ENCODE measurements around the gene OR52L1.
A peak's percentile ranks its signal among the peaks of the same experiment; 100 is the strongest.

The OR52L1 gene

DNA sequence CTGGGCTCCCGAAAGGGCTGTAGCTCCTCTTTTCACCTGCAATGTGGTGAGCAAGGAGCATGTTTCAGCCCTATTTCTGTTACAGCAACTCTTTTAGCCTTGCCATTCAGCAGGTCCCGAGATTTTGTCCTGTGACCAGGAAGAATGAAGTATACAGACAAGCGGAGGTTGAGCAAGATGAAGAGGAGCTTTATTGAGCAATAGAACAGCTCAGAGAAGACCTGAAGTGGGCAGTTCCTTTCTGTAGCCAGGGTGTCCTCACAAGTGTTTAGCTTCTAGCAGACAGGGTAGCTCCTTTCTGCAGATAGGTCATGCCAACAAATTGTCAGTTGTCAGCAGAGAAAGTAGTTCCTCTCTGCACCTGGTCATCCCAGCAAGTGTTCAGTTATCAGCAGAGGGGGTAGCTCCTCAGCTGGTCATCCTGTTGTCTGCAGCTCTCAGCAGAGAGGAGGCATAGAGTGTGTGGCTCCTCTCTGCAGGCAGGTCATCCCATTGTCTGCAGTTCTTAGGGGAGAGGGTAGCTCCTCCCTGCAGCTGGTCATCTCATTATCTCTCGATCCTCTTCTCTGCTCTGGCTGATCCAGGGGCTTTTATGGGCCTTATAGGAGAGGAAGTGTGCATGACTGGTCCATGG is 25.4 kb upstream of the OR52L1 start:
- H3K4me3 ChIP-seq (ENCODE audit: low read depth, low read length): no peak overlapping the region
- TF ChIP-seq, protein P1, sequence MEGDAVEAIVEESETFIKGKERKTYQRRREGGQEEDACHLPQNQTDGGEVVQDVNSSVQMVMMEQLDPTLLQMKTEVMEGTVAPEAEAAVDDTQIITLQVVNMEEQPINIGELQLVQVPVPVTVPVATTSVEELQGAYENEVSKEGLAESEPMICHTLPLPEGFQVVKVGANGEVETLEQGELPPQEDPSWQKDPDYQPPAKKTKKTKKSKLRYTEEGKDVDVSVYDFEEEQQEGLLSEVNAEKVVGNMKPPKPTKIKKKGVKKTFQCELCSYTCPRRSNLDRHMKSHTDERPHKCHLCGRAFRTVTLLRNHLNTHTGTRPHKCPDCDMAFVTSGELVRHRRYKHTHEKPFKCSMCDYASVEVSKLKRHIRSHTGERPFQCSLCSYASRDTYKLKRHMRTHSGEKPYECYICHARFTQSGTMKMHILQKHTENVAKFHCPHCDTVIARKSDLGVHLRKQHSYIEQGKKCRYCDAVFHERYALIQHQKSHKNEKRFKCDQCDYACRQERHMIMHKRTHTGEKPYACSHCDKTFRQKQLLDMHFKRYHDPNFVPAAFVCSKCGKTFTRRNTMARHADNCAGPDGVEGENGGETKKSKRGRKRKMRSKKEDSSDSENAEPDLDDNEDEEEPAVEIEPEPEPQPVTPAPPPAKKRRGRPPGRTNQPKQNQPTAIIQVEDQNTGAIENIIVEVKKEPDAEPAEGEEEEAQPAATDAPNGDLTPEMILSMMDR (conservative IDR thresholded peaks at IDR 0.05; ENCODE audit: low read depth, low read length): no peak
- DNase-seq (ENCODE audit: low read depth): no peak

DNA sequence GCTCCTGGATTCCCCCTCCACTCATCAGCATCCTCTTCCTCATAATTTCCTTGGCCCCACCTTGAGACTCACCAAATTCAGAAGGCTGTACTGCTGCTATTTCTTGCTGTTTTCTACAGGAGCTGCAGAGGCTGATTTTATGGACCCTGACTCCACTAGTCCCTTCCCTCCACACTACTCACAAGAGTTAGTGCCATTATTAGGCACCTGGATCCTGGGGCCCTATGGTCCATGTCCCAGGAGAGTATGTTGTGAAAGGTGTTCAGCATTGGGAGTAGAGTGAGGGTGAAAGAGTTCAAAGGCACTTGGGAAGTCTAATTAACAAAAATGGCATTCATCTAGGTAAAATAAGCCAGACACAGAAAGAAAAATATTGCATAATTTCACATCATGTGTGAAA is 20.1 kb upstream of the OR52L1 start, which contains the start of gene OR56A4:
TSS of gene OR56A4 (minus strand) at position 101 of the 400 bp plus-strand sequence. CDS start 3,954 bp downstream, outside the sequence.
- H3K4me3 ChIP-seq (ENCODE audit: low read depth, low read length): no peak within 1 kb of the TSS
- TF ChIP-seq, protein P1 (conservative IDR thresholded peaks at IDR 0.05; ENCODE audit: low read depth, low read length): no peak
- DNase-seq (ENCODE audit: low read depth): no peak

DNA sequence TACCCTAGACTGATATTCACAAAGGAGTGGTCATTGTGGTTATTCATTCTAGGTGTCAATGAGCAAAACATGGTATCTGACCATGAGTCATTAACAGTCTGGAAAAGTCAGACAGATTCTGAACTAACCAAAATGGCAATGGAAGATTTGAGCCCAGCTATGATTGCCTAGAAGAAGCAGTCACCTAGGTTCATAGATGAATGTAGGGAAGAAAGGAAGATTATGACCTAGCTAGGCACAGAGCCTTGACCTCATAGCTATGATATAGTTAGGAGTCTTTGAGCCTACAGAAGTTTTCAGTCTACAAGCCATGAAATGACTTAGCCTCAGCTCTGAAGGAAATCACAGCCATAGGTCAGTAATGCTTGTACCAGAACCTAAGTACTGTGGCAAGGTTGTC is 19.6 kb upstream of the OR52L1 start:
- TF ChIP-seq, protein P1 (conservative IDR thresholded peaks at IDR 0.05; ENCODE audit: low read depth, low read length): no peak
- no peak overlapping the region for H3K4me3 ChIP-seq (ENCODE audit: low read depth, low read length)
- no peak for DNase-seq (ENCODE audit: low read depth)

DNA sequence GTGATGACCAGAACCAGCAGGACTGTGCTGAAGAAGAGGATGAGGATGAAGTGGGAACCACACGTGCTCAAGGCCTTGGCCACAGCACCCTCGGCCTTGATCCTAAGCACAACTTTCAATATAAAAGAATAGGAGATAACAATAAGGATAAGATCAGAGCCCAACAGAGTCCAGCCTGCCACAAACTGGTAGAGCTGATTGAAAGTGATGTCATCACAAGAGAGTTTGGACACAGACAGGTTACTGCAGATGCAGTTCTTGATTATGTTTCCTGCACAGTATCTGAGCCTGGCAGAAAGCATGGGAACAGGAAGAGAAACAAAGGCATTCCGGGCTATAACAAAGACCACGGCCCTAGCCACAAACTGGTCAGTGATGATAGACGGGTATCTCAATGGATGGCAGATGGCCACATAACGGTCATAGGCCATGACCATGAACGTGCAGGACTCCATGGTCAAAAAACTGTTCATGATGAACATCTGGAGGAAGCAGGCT is 15.5 kb upstream of the OR52L1 start:
- DNase-seq (ENCODE audit: low read depth): no peak
- no peak overlapping the region for H3K4me3 ChIP-seq (ENCODE audit: low read depth, low read length)
- TF ChIP-seq, protein P1 (conservative IDR thresholded peaks at IDR 0.05; ENCODE audit: low read depth, low read length): no peak

DNA sequence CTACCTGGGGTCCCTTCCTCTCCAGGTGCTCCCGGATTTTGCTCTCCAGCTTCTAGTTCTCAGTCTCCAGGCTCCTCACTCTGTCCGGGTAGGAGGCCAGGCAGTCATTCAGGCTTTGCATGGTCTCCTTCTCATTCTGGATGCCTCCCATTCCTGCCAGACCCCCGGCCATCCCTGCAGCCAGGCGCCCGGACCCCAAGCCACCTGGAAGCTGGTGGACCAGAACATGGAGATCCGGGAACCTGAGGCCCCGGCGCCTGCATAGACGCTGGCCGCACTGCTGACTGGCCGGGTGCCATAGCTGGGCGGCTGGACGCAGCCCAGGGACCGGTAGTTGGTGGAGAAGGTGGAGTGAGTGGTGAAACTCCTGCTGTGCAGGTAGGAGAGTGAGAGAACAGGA is 8.0 kb upstream of the OR52L1 start:
- TF ChIP-seq, protein P1 (conservative IDR thresholded peaks at IDR 0.05; ENCODE audit: low read depth, low read length): no peak
- no peak overlapping the region for H3K4me3 ChIP-seq (ENCODE audit: low read depth, low read length)
- no peak for DNase-seq (ENCODE audit: low read depth)

DNA sequence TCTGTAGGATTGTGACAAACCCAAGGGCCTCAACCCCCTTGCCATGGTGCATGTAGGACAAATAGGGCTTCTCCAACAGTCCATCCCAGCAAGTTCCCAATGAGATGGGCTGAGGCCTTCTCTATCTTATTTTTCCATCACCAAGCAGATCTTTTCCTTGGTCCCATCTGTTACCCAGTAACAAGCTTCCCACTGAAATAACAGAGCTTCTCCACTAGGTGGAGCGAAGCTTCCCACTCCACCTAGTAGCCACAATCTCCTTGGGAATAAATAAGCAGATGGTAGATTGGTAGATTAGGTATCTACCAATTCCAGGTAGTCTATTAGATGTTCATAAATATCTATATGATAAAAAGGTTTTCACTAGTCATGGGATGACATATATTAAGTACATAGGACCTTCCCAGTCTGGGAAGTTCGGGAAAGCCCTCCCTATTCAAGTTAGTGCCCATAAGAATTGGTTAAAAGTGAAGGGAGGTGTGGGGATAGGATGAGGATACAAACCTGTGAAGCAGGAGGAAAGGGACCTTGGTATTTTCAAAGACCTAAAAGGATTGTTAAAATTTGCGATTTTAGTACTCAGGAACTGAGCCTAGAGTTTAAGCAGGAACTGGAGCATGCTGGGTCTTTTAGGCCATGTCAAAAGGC is 5.9 kb upstream of the OR52L1 start:
- TF ChIP-seq, protein P1 (conservative IDR thresholded peaks at IDR 0.05; ENCODE audit: low read depth, low read length): peak; percentile 46
- no peak overlapping the region for H3K4me3 ChIP-seq (ENCODE audit: low read depth, low read length)
- DNase-seq (ENCODE audit: low read depth): peak; percentile 18
